Measurements from ENCODE around the gene SRSF3. TPM values are rescaled to one million over a fixed set of nuclear protein-coding genes. Genes with fewer than 3 reads are reported as not detected.

SRSF3 gene
- total RNA-seq, 2 experiments from 2014 or later = 550 to 556 TPM

DNA sequence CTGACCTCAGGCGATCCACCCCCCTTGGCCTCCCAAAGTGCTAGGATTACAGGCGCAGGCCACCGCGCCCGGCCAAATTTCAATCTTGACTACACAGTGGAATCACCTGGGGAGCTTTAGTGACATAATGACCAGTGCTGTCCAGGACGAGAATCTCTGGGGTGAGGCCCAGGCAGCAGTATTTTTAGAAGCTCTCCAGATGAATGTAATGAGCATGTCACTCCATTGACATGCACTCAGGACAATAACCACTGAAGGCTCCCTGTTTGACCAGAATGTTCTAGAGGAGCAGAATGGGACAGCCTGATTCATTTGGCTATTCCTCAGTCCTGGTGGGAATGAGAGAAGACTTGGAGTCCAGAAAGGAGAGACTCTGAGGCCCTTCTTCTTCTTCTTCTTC, 39.2 kb downstream of the SRSF3 start:
- TF ChIP-seq, protein P1, sequence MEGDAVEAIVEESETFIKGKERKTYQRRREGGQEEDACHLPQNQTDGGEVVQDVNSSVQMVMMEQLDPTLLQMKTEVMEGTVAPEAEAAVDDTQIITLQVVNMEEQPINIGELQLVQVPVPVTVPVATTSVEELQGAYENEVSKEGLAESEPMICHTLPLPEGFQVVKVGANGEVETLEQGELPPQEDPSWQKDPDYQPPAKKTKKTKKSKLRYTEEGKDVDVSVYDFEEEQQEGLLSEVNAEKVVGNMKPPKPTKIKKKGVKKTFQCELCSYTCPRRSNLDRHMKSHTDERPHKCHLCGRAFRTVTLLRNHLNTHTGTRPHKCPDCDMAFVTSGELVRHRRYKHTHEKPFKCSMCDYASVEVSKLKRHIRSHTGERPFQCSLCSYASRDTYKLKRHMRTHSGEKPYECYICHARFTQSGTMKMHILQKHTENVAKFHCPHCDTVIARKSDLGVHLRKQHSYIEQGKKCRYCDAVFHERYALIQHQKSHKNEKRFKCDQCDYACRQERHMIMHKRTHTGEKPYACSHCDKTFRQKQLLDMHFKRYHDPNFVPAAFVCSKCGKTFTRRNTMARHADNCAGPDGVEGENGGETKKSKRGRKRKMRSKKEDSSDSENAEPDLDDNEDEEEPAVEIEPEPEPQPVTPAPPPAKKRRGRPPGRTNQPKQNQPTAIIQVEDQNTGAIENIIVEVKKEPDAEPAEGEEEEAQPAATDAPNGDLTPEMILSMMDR (IDR thresholded peaks at IDR 0.05) = no peak
- no peaks in the 10 kb centered on the region for H3K4me1 ChIP-seq (ENCODE audit: insufficient read depth, low read length)
- ChIA-PET CTCF (no interaction called here), POLR2A (no interaction called here)
- Mint-ChIP-seq H3K4me1 (ENCODE audit: low read depth) (no peaks in the 10 kb centered on the region), H3K36me3 (ENCODE audit: low read depth) (no peaks in the 10 kb centered on the region), H3K4me3 (no peak overlapping the region), H3K27me3 (no peaks in the 10 kb centered on the region), H3K27ac (no peak overlapping the region), H3K9me3 (no peaks in the 10 kb centered on the region)
- H3K27me3 ChIP-seq (ENCODE audit: control insufficient read depth in 1 of 2, insufficient read depth in 2 of 2, low read length in 2 of 2) = no peaks in the 10 kb centered on the region
- H3K27ac ChIP-seq (ENCODE audit: low read depth in 1 of 2, low read length in 2 of 2) = no peak overlapping the region
- intact Hi-C loops (cut with DNase I, micrococcal nuclease) = no loop called here
- H3K36me3 ChIP-seq (ENCODE audit: insufficient read depth, low read length) = no peaks in the 10 kb centered on the region
- ATAC-seq (ENCODE audit: poor library complexity) (no peak), DNase-seq (no peak)
- no peaks in the 10 kb centered on the region for H3K9me3 ChIP-seq (ENCODE audit: control insufficient read depth in 1 of 2, insufficient read depth in 1 of 2, low read length in 2 of 2)
- H3K4me3 ChIP-seq (ENCODE audit: low read length) = no peak overlapping the region

DNA sequence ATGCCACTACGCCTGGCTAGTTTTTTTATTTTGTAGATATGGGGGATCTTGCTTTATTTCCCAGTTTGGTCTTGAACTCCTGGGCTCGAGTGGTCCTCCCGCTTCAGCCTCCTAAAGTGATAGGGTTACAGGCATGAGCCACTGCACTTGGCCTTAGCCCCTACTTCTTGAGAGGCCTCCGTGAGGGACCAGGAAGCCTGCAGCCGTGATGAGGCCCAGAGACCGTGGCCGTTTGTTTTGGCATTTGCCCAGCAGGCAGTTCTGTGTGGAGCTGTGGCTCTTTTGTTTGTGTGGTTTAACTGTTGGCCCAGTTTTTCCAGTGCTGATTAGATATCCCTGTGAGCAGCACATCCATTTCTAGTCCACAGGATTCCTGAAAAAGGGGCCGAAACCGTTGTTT, 39.8 kb downstream of the SRSF3 start:
- intact Hi-C loops (cut with DNase I, micrococcal nuclease) = no loop called here
- ATAC-seq (ENCODE audit: poor library complexity) (no peak), DNase-seq (no peak)
- H3K36me3 Mint-ChIP-seq (ENCODE audit: low read depth) = no peaks in the 10 kb centered on the region
- no peaks in the 10 kb centered on the region for H3K4me1 Mint-ChIP-seq (ENCODE audit: low read depth)
- CTCF ChIA-PET = no interaction called here
- H3K36me3 ChIP-seq (ENCODE audit: insufficient read depth, low read length) = no peaks in the 10 kb centered on the region
- no peaks in the 10 kb centered on the region for H3K27me3 Mint-ChIP-seq
- no peaks in the 10 kb centered on the region for H3K4me1 ChIP-seq (ENCODE audit: insufficient read depth, low read length)
- POLR2A ChIA-PET = no interaction called here
- no peaks in the 10 kb centered on the region for H3K9me3 ChIP-seq (ENCODE audit: control insufficient read depth in 1 of 2, insufficient read depth in 1 of 2, low read length in 2 of 2)
- no peaks in the 10 kb centered on the region for H3K27me3 ChIP-seq (ENCODE audit: control insufficient read depth in 1 of 2, insufficient read depth in 2 of 2, low read length in 2 of 2)
- H3K9me3 Mint-ChIP-seq = no peaks in the 10 kb centered on the region
- no peak overlapping the region for H3K4me3 Mint-ChIP-seq
- no peak overlapping the region for H3K4me3 ChIP-seq (ENCODE audit: low read length)
- no peak overlapping the region for H3K27ac Mint-ChIP-seq
- H3K27ac ChIP-seq (ENCODE audit: low read depth in 1 of 2, low read length in 2 of 2) = no peak overlapping the region
- TF ChIP-seq, protein P1 (IDR thresholded peaks at IDR 0.05) = no peak

DNA sequence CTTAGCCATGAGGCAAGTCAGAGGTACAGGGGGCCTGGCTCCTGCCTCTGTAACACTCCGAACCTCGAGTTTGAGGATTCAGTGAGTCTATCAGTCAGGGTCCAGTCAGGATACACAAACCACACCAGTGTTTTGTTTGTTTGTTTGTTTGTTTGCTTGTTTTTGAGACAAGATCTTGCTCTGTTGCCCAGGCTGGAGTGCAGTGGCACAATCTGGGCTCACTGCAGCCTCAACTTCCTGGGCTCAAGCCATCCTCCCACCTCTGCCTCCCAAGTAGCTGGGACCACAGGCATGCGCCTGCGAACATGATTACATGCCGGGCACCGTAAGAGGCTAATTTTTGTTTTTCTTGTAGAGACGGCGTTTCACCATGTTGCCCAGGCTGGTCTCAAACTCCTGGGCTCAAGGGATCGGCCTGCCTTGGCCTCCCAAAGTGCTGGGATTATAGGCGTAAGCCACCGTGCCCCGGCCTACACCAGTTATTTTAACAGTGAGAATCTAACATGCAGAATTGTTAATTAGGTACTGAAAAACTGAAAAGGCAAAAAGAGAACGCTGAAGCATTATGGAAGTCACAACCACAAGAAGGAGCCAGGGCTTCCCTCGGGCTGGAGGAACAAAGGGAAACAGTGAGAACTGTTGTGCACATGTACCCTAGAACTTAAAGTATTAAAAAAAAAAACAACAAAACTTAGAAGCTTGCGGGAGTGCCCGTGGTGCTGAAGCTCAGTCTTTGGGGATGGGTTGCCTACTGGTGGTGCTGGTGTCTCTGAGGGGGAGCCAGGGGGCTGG, 40.4 kb downstream of the SRSF3 start:
- Histone ChIP-seq H3K4me1 (ENCODE audit: insufficient read depth, low read length) (no peaks in the 10 kb centered on the region), H3K27me3 (ENCODE audit: control insufficient read depth in 1 of 2, insufficient read depth in 2 of 2, low read length in 2 of 2) (no peaks in the 10 kb centered on the region), H3K4me3 (ENCODE audit: low read length) (no peak overlapping the region), H3K9me3 (ENCODE audit: control insufficient read depth in 1 of 2, insufficient read depth in 1 of 2, low read length in 2 of 2) (no peaks in the 10 kb centered on the region), H3K36me3 (ENCODE audit: insufficient read depth, low read length) (no peaks in the 10 kb centered on the region), H3K27ac (ENCODE audit: low read depth in 1 of 2, low read length in 2 of 2) (no peak overlapping the region)
- DNase-seq (no peak), ATAC-seq (ENCODE audit: poor library complexity) (no peak)
- H3K27me3 Mint-ChIP-seq = no peaks in the 10 kb centered on the region
- intact Hi-C loops (cut with DNase I, micrococcal nuclease) = no loop called here
- H3K4me1 Mint-ChIP-seq (ENCODE audit: low read depth) = no peaks in the 10 kb centered on the region
- H3K27ac Mint-ChIP-seq = no peak overlapping the region
- no peaks in the 10 kb centered on the region for H3K9me3 Mint-ChIP-seq
- no peaks in the 10 kb centered on the region for H3K36me3 Mint-ChIP-seq (ENCODE audit: low read depth)
- H3K4me3 Mint-ChIP-seq = no peak overlapping the region
- ChIA-PET POLR2A (interaction anchor here (0.7 kb wide), 1 partner anchor 38 kb away, joined by 4 read pairs; no protein-coding TSS in a partner anchor), CTCF (no interaction called here)
- TF ChIP-seq, protein P1 (IDR thresholded peaks at IDR 0.05) = no peak
